Measurements from ENCODE around the gene WDR27. TPM values are rescaled to one million over a fixed set of nuclear protein-coding genes. Genes with fewer than 3 reads are reported as not detected.
A peak's percentile ranks its signal among the peaks of the same experiment; 100 is the strongest.

The WDR27 gene
- total RNA-seq, 1 donor from 2014 or later, result 27.2 TPM

DNA sequence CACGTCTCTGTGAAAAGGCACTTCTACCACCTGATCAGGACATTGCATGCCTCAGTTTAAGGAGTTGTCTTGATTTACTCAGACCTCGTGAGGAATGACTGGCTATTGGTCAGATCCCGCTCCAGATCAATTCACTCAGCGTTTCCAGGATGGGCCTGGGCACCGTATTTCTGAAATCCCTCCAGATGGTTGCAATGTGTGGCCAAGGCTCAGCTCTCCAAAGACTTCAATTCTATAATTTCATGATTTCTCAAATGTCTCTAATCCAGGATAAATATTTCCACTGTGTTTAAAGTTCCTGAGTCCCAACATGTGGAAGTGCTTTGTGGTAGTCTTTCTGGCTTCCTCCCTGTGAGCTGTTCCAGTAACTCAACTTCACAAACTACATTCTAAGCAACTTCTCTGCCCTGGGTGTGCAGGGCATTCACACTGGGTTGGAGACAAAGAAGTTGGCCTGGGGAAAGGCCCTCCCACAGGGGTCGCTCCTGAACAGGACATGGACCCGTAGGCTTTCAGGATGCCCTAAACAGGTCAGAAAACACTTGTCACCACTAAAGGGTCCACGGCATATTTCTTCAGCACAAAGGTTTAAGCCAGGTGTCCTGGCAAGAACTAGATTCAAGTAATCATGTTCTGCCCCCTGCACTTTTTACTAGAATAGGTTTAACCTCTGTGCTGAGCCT, 212.1 kb downstream of the WDR27 start:
- H3K4me3 ChIP-seq (ENCODE audit: low read depth, low read length), result no peak overlapping the region
- no peak for DNase-seq (ENCODE audit: low read depth)
- TF ChIP-seq, protein P1, sequence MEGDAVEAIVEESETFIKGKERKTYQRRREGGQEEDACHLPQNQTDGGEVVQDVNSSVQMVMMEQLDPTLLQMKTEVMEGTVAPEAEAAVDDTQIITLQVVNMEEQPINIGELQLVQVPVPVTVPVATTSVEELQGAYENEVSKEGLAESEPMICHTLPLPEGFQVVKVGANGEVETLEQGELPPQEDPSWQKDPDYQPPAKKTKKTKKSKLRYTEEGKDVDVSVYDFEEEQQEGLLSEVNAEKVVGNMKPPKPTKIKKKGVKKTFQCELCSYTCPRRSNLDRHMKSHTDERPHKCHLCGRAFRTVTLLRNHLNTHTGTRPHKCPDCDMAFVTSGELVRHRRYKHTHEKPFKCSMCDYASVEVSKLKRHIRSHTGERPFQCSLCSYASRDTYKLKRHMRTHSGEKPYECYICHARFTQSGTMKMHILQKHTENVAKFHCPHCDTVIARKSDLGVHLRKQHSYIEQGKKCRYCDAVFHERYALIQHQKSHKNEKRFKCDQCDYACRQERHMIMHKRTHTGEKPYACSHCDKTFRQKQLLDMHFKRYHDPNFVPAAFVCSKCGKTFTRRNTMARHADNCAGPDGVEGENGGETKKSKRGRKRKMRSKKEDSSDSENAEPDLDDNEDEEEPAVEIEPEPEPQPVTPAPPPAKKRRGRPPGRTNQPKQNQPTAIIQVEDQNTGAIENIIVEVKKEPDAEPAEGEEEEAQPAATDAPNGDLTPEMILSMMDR (conservative IDR thresholded peaks at IDR 0.05; ENCODE audit: low read depth, low read length), result no peak

DNA sequence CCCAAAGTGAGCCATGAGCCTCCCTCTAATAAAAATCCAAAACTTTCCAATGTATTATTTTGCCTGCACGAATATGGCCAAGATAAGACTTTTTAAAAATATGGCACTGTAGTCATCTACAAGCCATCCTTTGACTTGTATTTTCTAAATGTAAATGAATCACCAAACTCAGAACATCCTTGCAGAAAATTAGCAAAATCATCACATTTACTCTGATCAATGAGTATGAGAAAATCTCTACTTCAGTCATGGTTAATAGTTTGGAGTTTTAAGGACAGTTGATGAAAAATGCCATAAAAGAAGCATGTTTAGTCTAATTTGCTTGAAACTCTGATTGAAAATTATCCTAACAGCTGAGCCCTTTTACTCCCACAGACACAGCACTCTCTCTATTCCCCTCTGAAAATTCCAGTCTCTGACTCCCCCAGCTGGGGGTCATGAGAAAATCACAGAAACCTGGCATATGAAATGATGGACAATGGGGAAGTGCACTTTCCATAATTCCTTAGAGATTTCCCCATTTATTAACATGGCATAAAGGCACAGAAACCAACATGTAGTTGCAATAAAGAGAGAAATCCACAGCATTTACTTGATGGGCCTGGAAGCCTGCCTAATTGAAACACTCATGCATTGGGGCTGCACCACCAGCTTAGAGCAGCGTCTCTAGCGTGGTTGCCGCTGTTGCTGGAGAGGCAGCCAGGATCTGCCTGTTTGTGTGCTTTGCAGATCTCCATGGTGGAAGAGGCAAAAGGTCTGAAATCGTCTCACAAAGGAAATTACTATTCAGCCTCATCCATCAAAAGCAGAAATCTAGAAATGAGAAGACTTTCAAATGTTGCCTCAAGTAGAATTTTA, 214.0 kb downstream of the WDR27 start:
- no peak for DNase-seq (ENCODE audit: low read depth)
- H3K4me3 ChIP-seq (ENCODE audit: low read depth, low read length), result no peak overlapping the region
- TF ChIP-seq, protein P1 (conservative IDR thresholded peaks at IDR 0.05; ENCODE audit: low read depth, low read length), result peak; percentile 6

DNA sequence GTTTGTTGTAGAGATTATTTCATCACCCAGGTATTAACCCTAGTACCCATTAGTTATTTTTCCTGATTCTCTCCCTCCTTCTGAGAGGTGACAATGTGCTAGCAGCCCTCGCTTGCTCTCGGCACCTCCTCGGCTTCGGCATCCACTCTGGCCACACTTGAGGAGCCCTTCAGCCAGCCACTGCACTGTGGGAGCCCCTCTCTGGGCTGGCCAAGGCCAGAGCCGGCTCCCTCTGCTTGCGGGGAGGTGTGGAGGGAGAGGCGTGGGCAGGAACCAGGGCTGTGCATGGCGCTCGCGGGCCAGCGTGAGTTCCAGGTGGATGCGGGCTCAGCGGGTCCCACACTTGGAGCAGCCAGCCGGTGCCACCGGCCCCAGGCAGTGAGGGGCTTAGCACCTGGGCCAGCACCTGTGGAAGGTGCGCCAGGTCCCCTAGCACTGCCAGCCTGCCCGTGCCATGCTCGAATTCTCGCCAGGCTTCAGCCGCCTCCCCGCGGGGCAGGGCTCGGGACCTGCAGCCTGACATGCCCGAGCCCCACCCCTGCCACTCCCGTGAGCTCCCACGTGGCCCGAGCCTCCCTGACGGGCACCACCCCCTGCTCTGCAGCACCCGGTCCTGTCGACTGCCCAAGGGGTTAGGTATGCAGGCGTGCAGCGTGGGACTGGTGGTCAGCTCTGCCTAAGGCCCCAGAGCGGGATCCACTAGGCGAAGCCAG, 221.9 kb downstream of the WDR27 start:
- DNase-seq (ENCODE audit: low read depth), result no peak
- no peak overlapping the region for H3K4me3 ChIP-seq (ENCODE audit: low read depth, low read length)
- TF ChIP-seq, protein P1 (conservative IDR thresholded peaks at IDR 0.05; ENCODE audit: low read depth, low read length), result no peak

DNA sequence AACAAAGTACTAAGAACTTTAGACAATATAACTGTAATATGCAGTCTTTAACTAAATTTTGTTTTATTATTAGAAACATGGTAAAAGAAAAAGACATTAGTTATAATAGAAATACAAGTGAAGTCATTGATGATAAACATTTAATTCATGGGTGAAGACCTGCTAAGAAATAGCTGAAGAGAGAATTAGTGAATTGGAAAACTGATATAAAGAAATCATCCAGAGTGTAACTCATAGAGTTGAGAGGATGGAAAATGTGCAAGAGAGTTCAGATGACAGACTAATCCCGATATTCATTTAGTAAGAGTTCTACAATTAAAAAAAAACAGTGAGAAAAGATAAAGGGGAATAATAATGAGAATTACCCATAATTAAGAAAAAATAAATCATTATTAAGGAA, 227.5 kb downstream of the WDR27 start:
- TF ChIP-seq, protein P1 (conservative IDR thresholded peaks at IDR 0.05; ENCODE audit: low read depth, low read length), result no peak
- H3K4me3 ChIP-seq (ENCODE audit: low read depth, low read length), result no peak overlapping the region
- no peak for DNase-seq (ENCODE audit: low read depth)

DNA sequence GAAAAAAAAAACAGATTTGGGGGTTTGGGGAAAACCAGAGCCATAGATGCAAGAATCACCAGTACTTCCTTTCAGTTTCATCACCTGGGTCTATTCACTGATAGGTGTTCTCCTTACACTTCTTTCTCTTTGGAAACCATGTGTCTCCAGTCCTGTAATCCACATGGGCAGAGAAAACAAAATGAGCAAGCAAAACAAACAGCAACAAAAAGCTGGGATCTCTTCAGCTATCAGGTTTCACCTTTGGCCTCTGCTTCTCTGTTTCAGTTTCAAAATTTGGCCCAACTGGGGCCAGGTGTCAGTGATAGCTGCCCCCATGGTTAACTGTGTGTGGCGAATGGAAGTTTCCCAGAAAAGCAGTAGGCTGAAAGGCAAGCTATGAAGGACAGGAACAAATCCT, 228.2 kb downstream of the WDR27 start:
- TF ChIP-seq, protein P1 (conservative IDR thresholded peaks at IDR 0.05; ENCODE audit: low read depth, low read length), result no peak
- DNase-seq (ENCODE audit: low read depth), result no peak

DNA sequence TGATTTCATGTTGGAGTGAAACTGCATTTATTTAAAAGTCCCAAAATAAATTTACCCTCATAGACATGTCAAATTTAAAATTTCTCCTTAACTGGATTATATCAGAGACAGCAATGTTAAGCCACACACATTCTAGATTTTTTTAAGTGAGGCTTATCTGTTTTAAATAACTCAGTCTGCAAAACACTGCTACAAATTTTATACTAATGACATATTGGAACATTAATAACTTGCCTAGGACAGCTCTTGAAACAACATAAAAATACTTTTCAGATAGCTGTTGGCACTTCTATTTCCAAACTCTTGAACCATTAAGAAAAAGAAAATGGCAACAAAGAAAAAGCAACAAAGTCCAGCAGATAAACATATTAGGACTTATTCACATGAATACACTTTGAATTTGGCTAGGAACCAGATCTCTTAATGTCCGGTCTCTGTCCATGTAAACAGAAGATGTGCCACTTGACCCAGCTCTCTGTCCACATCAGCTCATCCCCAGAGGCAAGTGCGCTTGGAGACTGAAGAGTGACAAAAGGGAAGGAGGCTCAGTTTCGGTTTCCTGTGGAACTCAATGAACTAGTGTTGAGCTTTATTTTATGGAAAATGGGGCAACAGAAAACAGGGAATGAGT, 228.9 kb downstream of the WDR27 start:
- no peak for DNase-seq (ENCODE audit: low read depth)
- TF ChIP-seq, protein P1 (conservative IDR thresholded peaks at IDR 0.05; ENCODE audit: low read depth, low read length), result no peak
- H3K4me3 ChIP-seq (ENCODE audit: low read depth, low read length), result no peak overlapping the region

More for the DNA sequence above, 228.2 kb downstream of the WDR27 start:
- H3K4me3 ChIP-seq (ENCODE audit: low read depth, low read length), result no peak overlapping the region
